HG03558 (cell line): ENCODE results near the gene CEP20.
A peak's percentile ranks its signal among the peaks of the same experiment; 100 is the strongest.

Experiments
- ATAC-seq: cut with Tn5 transposase; IDR thresholded peaks from one replicate; pipeline ENCODE4 v1.9.1; 2021; ENCODE audit warnings: moderate number of reproducible peaks; ENCODE audit not compliant: unreplicated experiment; ENCODE audit errors: extremely low read depth

Gene CEP20

GRCh38 chr16:15899538-15900100 is 11.2 kb upstream of the CEP20 start:
- peak; percentile 70 for ATAC-seq

GRCh38 chr16:15898654-15899053 is 10.3 kb upstream of the CEP20 start:
- no peak for ATAC-seq

- no peak for ATAC-seq
Measured at GRCh38 chr16:15897834-15898254, 9.4 kb upstream of the CEP20 start.

GRCh38 chr16:15897121-15897780 is 8.8 kb upstream of the CEP20 start:
- ATAC-seq = no peak

GRCh38 chr16:15894571-15895374 is 6.4 kb upstream of the CEP20 start:
- no peak for ATAC-seq

GRCh38 chr16:15891508-15891907 is 3.1 kb upstream of the CEP20 start:
- no peak for ATAC-seq

- ATAC-seq = no peak
Measured at GRCh38 chr16:15887283-15887682, 1.1 kb downstream of the CEP20 start.

- ATAC-seq = no peak
Measured at GRCh38 chr16:15886078-15886477, 2.3 kb downstream of the CEP20 start.

GRCh38 chr16:15885560-15886001 is 2.8 kb downstream of the CEP20 start:
- no peak for ATAC-seq

GRCh38 chr16:15882563-15882962 is 5.8 kb downstream of the CEP20 start:
- ATAC-seq = no peak

- ATAC-seq = no peak
Measured at GRCh38 chr16:15881794-15882379, 6.5 kb downstream of the CEP20 start.

GRCh38 chr16:15880434-15881308 is 7.7 kb downstream of the CEP20 start:
- no peak for ATAC-seq

GRCh38 chr16:15879255-15879811 is 9.1 kb downstream of the CEP20 start:
- no peak for ATAC-seq

- ATAC-seq = no peak
Measured at GRCh38 chr16:15876503-15876902, 11.9 kb downstream of the CEP20 start.

GRCh38 chr16:15874745-15875314 is 13.6 kb downstream of the CEP20 start:
- ATAC-seq = no peak

GRCh38 chr16:15873737-15874136 is 14.7 kb downstream of the CEP20 start:
- no peak for ATAC-seq

- ATAC-seq = no peak
Measured at GRCh38 chr16:15873301-15873700, 15.1 kb downstream of the CEP20 start.

GRCh38 chr16:15870011-15870410 is 18.4 kb downstream of the CEP20 start:
- no peak for ATAC-seq

GRCh38 chr16:15866451-15866850 is 22.0 kb downstream of the CEP20 start:
- ATAC-seq = no peak
